Natural killer cell treated with Interleukin-12 subunit alpha and Interleukin-12 subunit beta and Interleukin-15 and Interleukin-18, amount 100 ng/mL, for 72 hours (primary cell): ENCODE results near the gene LILRA6. TPM values are rescaled to one million over a fixed set of nuclear protein-coding genes. Genes with fewer than 3 reads are reported as not detected.
"Not testable (repeated sequence)": the region's sequence is repeated elsewhere in the genome, so short reads cannot be mapped to it uniquely, and the experiment has no call there.

ENCODE experiments used
- ATAC-seq, 2 donors: fragments of 150-1000 bp; cut with Tn5 transposase in 1 of 2; sonication (Bioruptor Pico), chemical (Tn5 transposase) in 1 of 2; 2 replicates each; pipeline ENCODE4 v1.10.0; 2021
- DNase-seq: peaks from one replicate; pipeline ENCODE4 v3.0.0; 2022; ENCODE audit warnings: low spot score
- H3K27ac Mint-ChIP-seq, 2 donors: 1 replicate in 1 of 2; 2 replicates in 1 of 2; pipeline ENCODE4 v1.8.0; 2022; ENCODE audit warnings: mixed read lengths in 2 of 2, mild to moderate bottlenecking in 1 of 2, moderate library complexity in 1 of 2
- H3K27me3 Mint-ChIP-seq, 2 donors: 1 replicate in 1 of 2; 2 replicates in 1 of 2; pipeline ENCODE4 v1.8.0; 2022; ENCODE audit warnings: mixed read lengths in 2 of 2
- H3K36me3 Mint-ChIP-seq: one replicate; pipeline ENCODE4 v1.8.0; 2022; ENCODE audit warnings: mixed read lengths
- H3K4me1 Mint-ChIP-seq, 2 donors: 1 replicate in 1 of 2; 2 replicates in 1 of 2; pipeline ENCODE4 v1.8.0; 2022; ENCODE audit warnings: low read depth in 2 of 2, mixed read lengths in 2 of 2, mild to moderate bottlenecking in 1 of 2
- H3K4me3 Mint-ChIP-seq: one replicate; pipeline ENCODE4 v1.8.0; 2022; ENCODE audit warnings: mixed read lengths
- H3K9me3 Mint-ChIP-seq: 2 replicates; pipeline ENCODE4 v1.8.0; 2022; ENCODE audit warnings: mixed read lengths
- total RNA-seq, 2 donors: library from RNA; stranded (reverse); gene quantifications; one replicate each; pipeline ENCODE4 v1.2.3, GENCODE V29; 2022

LILRA6 gene
- total RNA-seq, 2 donors from 2014 or later = 0.47 TPM; not detected in 1

DNA sequence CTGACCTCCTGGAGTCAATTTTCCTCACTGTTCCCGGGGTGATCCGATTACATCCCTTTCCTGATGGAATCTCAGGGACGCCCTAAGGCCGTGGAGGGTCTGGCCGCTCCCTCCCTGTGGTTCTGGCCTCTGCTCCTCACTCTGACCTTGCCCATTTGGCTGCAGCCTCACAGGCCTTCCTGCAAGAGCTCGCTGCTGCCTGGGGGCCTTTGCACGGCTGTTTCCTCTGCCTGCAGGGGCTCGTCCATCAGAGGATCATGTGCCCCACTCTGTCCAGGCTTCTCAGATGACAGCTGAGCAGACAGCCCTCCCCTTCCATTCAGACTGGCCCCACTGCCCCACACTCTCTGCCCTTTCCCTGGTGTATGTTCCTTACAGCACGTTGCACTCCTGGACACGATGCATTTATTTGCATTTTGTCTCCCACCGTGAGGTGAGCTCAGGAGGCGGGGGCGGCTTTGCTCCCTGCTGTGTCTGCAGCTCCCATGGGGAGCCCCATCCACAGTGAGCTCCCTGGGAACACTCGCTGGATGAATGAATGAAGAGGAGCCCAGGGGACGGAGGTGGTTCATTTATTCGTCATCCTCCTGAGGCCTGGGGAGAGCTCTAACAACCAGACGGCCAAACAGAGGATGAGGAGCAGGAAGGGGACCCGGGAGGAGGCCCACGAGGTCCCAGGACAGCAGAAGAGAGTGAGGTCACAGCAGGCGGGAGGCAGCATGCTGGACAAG lies 24.9 kb downstream of the LILRA6 start:
- not testable (repeated sequence) for ATAC-seq, H3K4me1 Mint-ChIP-seq, H3K27me3 Mint-ChIP-seq, H3K9me3 Mint-ChIP-seq, H3K36me3 Mint-ChIP-seq, DNase-seq, H3K4me3 Mint-ChIP-seq, H3K27ac Mint-ChIP-seq

DNA sequence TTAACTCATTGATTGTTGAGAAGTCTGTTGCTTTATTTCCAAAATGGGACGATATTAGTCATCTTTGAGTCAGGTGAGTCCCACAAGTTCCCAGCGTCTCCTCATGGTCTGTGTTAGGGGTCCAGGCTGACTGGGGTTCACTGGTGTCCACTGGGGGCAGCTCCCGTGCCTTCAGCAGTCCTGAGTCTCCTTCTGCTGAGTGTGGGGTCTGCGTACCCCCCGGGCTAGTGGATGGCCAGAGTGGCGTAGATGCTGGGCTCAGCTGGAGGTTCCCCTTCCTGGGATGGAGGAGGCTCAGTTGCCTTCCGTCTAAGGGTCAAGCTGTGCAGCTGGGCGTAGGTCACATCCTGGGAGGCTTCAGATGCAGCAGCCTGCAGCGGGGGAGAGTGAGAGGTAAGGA lies 25.7 kb downstream of the LILRA6 start:
- Mint-ChIP-seq H3K36me3 (no peaks in the 10 kb centered on the region), H3K9me3 (no peaks in the 10 kb centered on the region), H3K4me1 (peaks cover 0 to 2% of the 10 kb centered on the region in 2 donors), H3K27ac (peak overlapping the region in 1 of 2 donors; percentile 36), H3K27me3 (peaks cover 0 to 3% of the 10 kb centered on the region in 2 donors), H3K4me3 (no peak overlapping the region)
- no peak for DNase-seq
- ATAC-seq = no peak

DNA sequence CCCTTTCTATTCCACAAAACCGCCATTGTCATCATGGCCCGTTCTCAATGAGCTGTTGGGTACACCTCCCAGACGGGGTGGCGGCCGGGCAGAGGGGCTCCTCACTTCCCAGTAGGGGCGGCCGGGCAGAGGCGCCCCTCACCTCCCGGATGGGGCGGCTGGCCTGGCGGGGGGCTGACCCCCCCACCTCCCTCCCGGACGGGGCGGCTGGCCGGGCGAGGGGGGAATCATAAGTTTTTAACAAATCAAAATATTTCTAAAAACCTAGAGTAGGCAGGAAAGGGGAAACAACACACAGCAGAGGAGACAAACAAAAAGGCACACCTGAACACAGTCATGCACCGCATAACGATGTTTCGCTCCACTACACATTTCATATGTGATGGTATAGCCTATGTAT lies 27.9 kb downstream of the LILRA6 start:
- not testable (repeated sequence) for H3K27me3 Mint-ChIP-seq, DNase-seq, H3K9me3 Mint-ChIP-seq, H3K36me3 Mint-ChIP-seq, H3K27ac Mint-ChIP-seq, ATAC-seq, H3K4me3 Mint-ChIP-seq
- peaks cover 14 to 16% of the 10 kb centered on the region in 2 donors for H3K4me1 Mint-ChIP-seq

DNA sequence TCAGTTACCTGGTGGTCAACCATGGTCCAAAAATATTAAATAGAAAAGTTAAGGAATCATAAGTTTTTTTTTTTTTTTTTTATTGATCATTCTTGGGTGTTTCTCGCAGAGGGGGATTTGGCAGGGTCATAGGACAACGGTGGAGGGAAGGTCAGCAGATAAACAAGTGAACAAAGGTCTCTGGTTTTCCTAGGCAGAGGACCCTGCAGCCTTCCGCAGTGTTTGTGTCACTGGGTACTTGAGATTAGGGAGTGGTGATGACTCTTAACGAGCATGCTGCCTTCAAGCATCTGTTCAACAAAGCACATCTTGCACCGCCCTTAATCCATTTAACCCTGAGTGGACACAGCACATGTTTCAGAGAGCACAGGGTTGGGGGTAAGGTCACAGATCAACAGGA lies 28.4 kb downstream of the LILRA6 start:
- DNase-seq, H3K27ac Mint-ChIP-seq, ATAC-seq, H3K36me3 Mint-ChIP-seq, H3K9me3 Mint-ChIP-seq, H3K27me3 Mint-ChIP-seq, H3K4me3 Mint-ChIP-seq: not testable (repeated sequence)
- H3K4me1 Mint-ChIP-seq = peaks cover 16 to 17% of the 10 kb centered on the region in 2 donors

DNA sequence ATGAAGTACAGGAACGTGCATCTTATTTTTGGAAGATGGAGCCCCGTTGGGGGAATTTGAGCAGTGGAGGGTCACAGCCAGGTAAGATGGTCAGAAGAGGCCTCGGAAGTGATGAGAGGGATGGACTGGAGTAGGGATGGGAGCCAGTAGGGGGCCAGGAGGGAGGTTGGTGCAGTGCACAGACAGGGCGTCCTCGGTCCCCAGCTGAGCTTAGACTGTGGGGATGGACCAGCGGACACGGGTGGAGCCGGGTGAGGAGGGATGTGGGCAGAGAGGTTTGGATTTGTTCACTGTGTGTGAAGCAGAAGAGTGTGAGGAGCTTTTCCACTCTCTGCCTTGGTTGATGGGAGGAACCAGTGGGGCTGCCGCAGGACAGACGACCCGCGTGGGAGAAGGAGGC lies 31.4 kb downstream of the LILRA6 start:
- Mint-ChIP-seq H3K4me3 (peak overlapping the region; percentile 69), H3K4me1 (peaks cover 30 to 40% of the 10 kb centered on the region in 2 donors), H3K27ac (peak overlapping the region; percentile 48 to 56), H3K9me3 (no peaks in the 10 kb centered on the region), H3K27me3 (no peaks in the 10 kb centered on the region), H3K36me3 (peaks cover 7% of the 10 kb centered on the region)
- peak in 1 of 2 donors; percentile 3 for ATAC-seq
- DNase-seq = peak; percentile 58

DNA sequence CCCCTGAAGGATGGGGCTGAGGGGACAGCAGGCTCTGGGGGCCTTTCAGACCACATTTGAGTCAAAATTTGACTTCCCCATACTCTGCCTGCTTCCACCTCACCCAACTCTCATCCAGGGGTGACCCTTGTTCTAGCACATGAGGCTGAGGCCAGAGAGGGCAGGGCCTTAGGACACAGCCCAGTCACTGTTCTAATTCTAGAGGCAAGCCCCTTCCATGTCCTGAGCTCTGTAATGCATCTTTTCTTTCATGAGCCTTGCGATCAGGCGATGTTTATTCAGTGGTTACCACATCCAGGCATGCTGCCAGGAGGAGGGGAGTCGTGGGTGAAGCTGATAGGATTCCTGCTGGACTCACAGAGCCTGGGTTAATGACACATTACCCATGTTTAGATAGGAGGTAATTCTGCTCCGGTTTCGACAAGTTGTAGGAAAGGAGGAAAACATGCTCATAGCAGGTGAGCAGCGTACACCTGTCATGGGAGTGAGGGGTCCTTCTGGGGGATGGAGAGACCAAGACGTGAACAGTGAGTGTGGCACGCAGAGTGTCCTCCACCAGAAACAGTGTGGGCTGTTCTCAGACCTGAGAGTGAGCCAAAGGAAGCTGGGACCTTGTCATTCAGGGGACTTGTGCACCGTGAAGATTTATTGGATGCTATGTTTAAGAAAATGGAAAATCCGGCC lies 32.6 kb downstream of the LILRA6 start:
- H3K27ac Mint-ChIP-seq = peak overlapping the region; percentile 56 to 62
- H3K4me3 Mint-ChIP-seq = peak overlapping the region; percentile 63
- H3K4me1 Mint-ChIP-seq = peaks cover 36 to 46% of the 10 kb centered on the region in 2 donors
- no peak for DNase-seq
- H3K36me3 Mint-ChIP-seq = peaks cover 12% of the 10 kb centered on the region
- no peaks in the 10 kb centered on the region for H3K27me3 Mint-ChIP-seq
- no peaks in the 10 kb centered on the region for H3K9me3 Mint-ChIP-seq
- peak in 1 of 2 donors; percentile 3 for ATAC-seq

DNA sequence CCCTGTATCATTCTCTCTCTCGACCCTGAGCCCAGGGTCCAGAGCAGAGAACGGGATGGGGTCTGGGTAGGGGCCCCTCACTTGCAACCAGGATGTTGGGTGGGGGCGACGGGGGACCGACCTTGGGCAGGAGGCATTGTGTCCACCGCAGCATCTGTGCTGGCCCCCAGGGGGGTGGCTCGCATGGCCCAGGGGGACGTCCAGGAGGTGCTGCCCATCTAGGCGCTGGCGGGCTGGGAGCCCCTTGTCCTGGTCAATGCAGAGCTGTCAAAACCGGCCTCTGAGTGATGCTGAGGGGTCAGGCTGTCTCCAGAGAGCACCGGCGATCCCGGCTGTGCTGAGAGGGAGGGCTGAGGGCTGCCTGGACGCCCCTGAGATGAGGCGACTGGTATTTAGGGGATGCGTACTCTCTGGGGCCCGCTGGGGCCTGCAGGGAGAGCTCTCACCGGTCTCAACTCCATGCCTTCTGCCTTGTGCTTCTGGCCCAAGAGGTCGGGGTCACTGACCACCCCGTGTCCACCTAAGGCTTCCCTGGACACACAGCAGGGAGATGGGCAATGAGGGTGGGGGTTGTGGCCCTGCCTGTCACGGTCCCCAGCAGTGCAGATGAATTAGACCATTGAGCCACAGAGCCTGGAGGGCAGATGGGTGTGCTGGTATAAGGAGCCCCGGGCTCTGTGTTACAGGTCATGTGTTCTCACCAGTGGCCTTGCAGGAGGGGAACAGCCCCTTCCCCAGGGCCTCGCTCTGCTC lies 33.4 kb downstream of the LILRA6 start:
- Mint-ChIP-seq H3K27ac (peak overlapping the region in 1 of 2 donors; percentile 83), H3K9me3 (no peaks in the 10 kb centered on the region), H3K4me3 (no peak overlapping the region), H3K27me3 (no peaks in the 10 kb centered on the region), H3K4me1 (peaks cover 44 to 52% of the 10 kb centered on the region in 2 donors), H3K36me3 (peaks cover 20% of the 10 kb centered on the region)
- ATAC-seq (peak in 1 of 2 donors; percentile 3), DNase-seq (peak; percentile 55)

DNA sequence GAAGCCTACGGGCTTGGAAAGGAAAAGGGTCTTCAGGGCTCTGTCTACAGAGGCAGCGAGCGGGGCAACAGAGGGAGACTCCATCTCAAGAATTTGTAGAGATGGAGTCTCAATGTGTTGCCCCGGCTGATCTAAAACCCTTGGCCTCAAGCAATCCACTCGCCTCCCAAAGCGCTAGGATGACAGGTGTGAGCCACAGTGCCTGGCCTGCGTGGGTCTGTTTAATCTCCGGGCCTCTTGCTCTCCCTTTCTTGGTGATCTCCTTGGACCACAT lies 33.9 kb downstream of the LILRA6 start:
- DNase-seq (no peak), ATAC-seq (no peak)
- H3K27me3 Mint-ChIP-seq = no peaks in the 10 kb centered on the region
- peak overlapping the region; percentile 83 to 88 for H3K27ac Mint-ChIP-seq
- peaks cover 49 to 55% of the 10 kb centered on the region in 2 donors for H3K4me1 Mint-ChIP-seq
- H3K4me3 Mint-ChIP-seq = peak overlapping the region; percentile 47
- H3K36me3 Mint-ChIP-seq = peaks cover 20% of the 10 kb centered on the region
- H3K9me3 Mint-ChIP-seq = no peaks in the 10 kb centered on the region

DNA sequence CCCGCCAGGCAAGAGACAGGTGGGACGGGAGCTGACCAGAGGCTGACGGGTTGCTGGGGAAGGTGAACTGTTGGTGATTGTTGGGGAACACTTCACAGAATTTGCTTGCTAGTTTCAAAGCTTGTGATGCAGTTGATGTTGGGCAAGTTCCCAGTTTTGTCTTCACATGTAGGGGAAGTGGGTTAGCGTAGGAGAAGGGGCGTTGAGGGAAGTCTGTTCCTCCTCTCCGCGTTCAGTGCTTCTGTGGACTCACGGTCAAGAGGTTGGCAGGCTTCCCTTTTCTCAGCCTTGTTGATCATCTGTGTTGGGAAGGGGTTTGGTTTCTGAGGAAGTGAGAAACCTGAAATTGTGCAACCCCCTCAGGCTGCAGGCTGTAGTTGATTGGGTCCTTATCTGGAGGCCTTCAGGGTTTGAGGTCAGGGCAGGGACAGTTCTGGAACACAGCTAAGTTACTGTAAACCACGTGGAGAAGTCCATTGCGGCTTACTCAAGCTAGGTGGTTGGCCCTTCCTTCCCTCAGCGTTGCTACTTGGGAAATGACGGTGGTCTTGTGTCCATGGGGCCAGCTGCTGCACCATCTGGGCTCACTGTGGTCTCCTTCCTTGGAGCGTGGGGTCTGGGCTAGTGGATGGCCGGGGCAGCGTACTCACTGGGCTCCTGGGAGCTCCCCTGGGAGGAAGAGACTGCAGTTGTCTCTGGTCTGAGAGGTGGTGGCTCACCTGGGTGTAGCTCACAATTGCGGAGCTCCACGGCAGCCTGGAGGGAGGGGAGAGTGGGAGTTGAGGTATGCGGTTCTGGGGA lies 34.4 kb downstream of the LILRA6 start:
- Mint-ChIP-seq H3K4me3 (peak overlapping the region; percentile 47), H3K36me3 (peaks cover 23% of the 10 kb centered on the region), H3K9me3 (no peaks in the 10 kb centered on the region), H3K27me3 (no peaks in the 10 kb centered on the region), H3K4me1 (peaks cover 52 to 58% of the 10 kb centered on the region in 2 donors), H3K27ac (peak overlapping the region; percentile 83 to 88)
- peak; percentile 45 to 66 for ATAC-seq
- peak; percentile 65 for DNase-seq

DNA sequence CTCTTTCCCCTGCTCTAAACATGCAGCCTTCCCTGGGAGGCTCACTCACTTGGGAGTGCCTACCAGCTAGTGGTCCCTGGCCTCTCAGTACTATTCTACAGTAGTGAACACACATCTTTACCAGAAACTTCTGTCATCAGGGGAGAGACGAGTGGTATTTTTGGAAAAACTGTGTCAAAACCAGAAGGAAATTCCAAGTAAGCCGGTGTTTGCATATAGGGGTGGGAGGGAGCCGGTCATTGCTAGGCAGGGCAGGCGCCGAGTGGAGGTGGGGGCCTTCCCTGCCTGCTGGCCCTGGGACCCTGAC lies 35.0 kb downstream of the LILRA6 start:
- Mint-ChIP-seq H3K27ac (peak overlapping the region; percentile 83 to 88), H3K9me3 (no peaks in the 10 kb centered on the region), H3K4me3 (peak overlapping the region; percentile 47), H3K36me3 (peaks cover 28% of the 10 kb centered on the region), H3K4me1 (peaks cover 58 to 64% of the 10 kb centered on the region in 2 donors), H3K27me3 (no peaks in the 10 kb centered on the region)
- DNase-seq (no peak), ATAC-seq (no peak)

DNA sequence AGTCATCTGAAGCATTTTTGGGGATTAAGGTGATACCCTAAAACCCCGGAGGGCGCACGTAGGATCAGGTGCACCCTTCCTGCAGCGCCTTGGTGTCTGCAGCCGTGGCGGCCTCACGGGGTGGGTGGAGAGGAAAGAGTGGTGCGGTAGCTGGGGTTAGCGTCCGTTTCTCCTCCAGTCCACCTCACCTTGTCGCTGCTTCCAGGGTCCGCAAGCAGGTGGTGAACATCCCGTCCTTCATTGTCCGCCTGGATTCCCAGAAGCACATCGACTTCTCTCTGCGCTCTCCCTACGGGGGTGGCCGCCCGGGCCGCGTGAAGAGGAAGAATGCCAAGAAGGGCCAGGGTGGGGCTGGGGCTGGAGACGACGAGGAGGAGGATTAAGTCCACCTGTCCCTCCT lies 35.4 kb downstream of the LILRA6 start:
- not testable (repeated sequence) for DNase-seq, H3K27me3 Mint-ChIP-seq, H3K9me3 Mint-ChIP-seq, ATAC-seq
- Mint-ChIP-seq H3K4me1 (peaks cover 62 to 67% of the 10 kb centered on the region in 2 donors), H3K36me3 (peaks cover 33% of the 10 kb centered on the region), H3K4me3 (peak overlapping the region; percentile 47), H3K27ac (peak overlapping the region; percentile 83 to 88)

DNA sequence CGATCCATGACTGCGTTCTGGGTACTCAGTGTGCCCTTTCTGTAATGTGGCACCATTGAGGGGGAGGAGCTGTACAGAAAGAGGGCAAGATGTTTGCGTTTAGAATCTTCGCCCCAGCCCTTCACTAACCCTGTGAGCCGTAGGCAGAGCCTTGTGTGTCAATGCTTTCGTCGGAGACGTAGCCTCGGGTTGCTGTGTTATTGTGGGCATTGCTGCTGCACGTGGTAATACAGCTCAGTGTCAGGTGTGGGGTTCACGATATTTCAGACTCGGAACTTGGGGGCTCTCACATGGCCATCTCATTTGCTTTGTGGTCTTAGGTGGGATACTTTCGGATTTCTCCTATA lies 35.8 kb downstream of the LILRA6 start:
- Mint-ChIP-seq H3K27me3 (no peaks in the 10 kb centered on the region), H3K9me3 (no peaks in the 10 kb centered on the region), H3K4me3 (peak overlapping the region; percentile 47), H3K36me3 (peaks cover 37% of the 10 kb centered on the region), H3K4me1 (peaks cover 66 to 67% of the 10 kb centered on the region in 2 donors), H3K27ac (peak overlapping the region in 1 of 2 donors; percentile 88)
- DNase-seq = no peak
- no peak for ATAC-seq

DNA sequence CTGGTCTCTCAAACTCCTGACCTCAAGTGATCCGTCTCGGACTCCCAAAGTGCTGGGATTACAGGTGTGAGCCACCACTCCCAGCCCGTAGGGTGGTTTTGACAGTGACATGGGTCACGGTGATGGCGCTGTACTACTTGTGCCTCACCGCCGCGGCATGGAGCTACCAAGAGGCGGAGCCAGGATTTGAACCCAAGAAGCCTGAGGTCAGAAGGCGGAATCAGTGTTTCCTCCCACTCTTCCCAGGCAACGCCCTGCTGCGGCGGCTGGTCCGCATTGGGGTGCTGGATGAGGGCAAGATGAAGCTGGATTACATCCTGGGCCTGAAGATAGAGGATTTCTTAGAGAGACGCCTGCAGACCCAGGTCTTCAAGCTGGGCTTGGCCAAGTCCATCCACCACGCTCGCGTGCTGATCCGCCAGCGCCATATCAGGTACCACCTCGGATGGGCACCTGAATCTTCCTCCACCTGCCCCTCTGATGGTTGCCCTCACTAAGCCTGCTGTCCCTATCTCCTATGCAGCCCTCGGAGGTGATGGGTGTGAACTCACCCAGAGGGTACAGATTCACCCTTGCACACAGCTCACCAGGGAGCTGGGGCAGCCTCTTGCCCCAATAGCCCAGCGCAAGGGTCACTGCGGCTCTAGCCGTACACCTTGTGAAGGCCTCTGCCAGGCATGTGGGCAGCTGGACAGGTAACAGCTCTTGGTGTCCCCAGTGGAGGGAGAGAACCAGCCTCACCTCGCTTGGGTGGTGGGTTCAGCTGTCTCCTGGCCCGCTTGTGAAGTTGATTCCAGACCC lies 36.4 kb downstream of the LILRA6 start:
- Mint-ChIP-seq H3K27ac (peak overlapping the region; percentile 88 to 97), H3K4me3 (peak overlapping the region; percentile 47), H3K4me1 (peaks cover 69 to 71% of the 10 kb centered on the region in 2 donors), H3K27me3 (no peaks in the 10 kb centered on the region), H3K36me3 (peaks cover 41% of the 10 kb centered on the region), H3K9me3 (no peaks in the 10 kb centered on the region)
- no peak for DNase-seq
- no peak for ATAC-seq
